ENCODE measurements around the gene MRPL2. TPM values are rescaled to one million over a fixed set of nuclear protein-coding genes. Genes with fewer than 3 reads are reported as not detected.
"Not testable (repeated sequence)": the region's sequence is repeated elsewhere in the genome, so short reads cannot be mapped to it uniquely, and the experiment has no call there.

MRPL2 gene
- total and polyA plus RNA-seq, 2 donors (not counting 1 experiment from before 2014, with no cell fraction given): 45.6 to 52.8 TPM

GRCh38 chr6:43082806-43083655 is 23.8 kb upstream of the MRPL2 start:
- H3K36me3 ChIP-seq (replicated peaks in 1 of 2; ENCODE audit: control extremely low read depth in 1 of 2, control insufficient read depth in 1 of 2, extremely low read depth in 1 of 2, insufficient read depth in 2 of 2, low read length in 1 of 2): no peaks in the 10 kb centered on the region
- 85% methylated on average over 7 of the region's 13 CpGs for WGBS (ENCODE audit: insufficient coverage)
- no peak for ATAC-seq (ENCODE audit: low read depth)
- no peak overlapping the region for H3K27ac Mint-ChIP-seq
- TF ChIP-seq, protein P1, sequence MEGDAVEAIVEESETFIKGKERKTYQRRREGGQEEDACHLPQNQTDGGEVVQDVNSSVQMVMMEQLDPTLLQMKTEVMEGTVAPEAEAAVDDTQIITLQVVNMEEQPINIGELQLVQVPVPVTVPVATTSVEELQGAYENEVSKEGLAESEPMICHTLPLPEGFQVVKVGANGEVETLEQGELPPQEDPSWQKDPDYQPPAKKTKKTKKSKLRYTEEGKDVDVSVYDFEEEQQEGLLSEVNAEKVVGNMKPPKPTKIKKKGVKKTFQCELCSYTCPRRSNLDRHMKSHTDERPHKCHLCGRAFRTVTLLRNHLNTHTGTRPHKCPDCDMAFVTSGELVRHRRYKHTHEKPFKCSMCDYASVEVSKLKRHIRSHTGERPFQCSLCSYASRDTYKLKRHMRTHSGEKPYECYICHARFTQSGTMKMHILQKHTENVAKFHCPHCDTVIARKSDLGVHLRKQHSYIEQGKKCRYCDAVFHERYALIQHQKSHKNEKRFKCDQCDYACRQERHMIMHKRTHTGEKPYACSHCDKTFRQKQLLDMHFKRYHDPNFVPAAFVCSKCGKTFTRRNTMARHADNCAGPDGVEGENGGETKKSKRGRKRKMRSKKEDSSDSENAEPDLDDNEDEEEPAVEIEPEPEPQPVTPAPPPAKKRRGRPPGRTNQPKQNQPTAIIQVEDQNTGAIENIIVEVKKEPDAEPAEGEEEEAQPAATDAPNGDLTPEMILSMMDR (IDR thresholded peaks at IDR 0.05): no peak
- no peak for TF ChIP-seq EZH2 (IDR thresholded peaks at IDR 0.05; ENCODE audit: borderline replicate concordance, insufficient read depth, low read depth, low read length, poor library complexity, severe bottlenecking)
- peaks cover 0 to 3% (median 0%) of the 10 kb centered on the region in 4 experiments for H3K27me3 ChIP-seq (replicated peaks in 1 of 4; ENCODE audit: control extremely low read depth in 1 of 4, control insufficient read depth in 3 of 4, insufficient read depth in 4 of 4, low read length in 3 of 4)
- peaks cover 20% of the 10 kb centered on the region for H3K27me3 Mint-ChIP-seq
- H3K4me1 ChIP-seq (ENCODE audit: control insufficient read depth in 2 of 2, insufficient read depth in 2 of 2, low read length in 2 of 2): no peaks in the 10 kb centered on the region
- intact Hi-C loops (cut with micrococcal nuclease): no loop called here
- no peaks in the 10 kb centered on the region for H4K20me1 ChIP-seq (ENCODE audit: control insufficient read depth, insufficient read depth, low read length, poor library complexity, severe bottlenecking)
- H3K9ac ChIP-seq (ENCODE audit: low read length): no peak overlapping the region
- H2AFZ ChIP-seq (ENCODE audit: insufficient read depth, low read depth, low read length, poor library complexity, severe bottlenecking): no peak overlapping the region
- H3K9me3 ChIP-seq (ENCODE audit: control extremely low read depth in 1 of 3, control insufficient read depth in 2 of 3, insufficient read depth in 1 of 3, low read length in 2 of 3): no peaks in the 10 kb centered on the region
- DNase-seq: no peak
- CTCF ChIA-PET: interaction anchor here (0.6 kb wide), 1 partner anchor 173 kb away, joined by 3 read pairs; no protein-coding TSS in a partner anchor
- H3K4me1 Mint-ChIP-seq: no peaks in the 10 kb centered on the region
- POLR2A ChIA-PET: no interaction called here
- H3K4me3 Mint-ChIP-seq: no peak overlapping the region
- no peaks in the 10 kb centered on the region for H3K79me2 ChIP-seq (ENCODE audit: control insufficient read depth, insufficient read depth, low read length)
- H3K9me3 Mint-ChIP-seq (ENCODE audit: insufficient read depth): no peaks in the 10 kb centered on the region
- no peak overlapping the region for H3K27ac ChIP-seq (ENCODE audit: low read length in 2 of 2)
- H3K4me2 ChIP-seq (replicated peaks; ENCODE audit: low read depth, low read length, poor library complexity, severe bottlenecking): no peak overlapping the region
- no peak overlapping the region for H3K4me3 ChIP-seq (ENCODE audit: control extremely low read depth in 1 of 5, extremely low read depth in 1 of 5, insufficient read depth in 1 of 5, low read depth in 2 of 5, low read length in 4 of 5)

GRCh38 chr6:43081922-43082321 is 22.7 kb upstream of the MRPL2 start:
- H3K27ac Mint-ChIP-seq; H3K4me3 ChIP-seq (ENCODE audit: control extremely low read depth in 1 of 5, extremely low read depth in 1 of 5, insufficient read depth in 1 of 5, low read depth in 2 of 5, low read length in 4 of 5); H3K9ac ChIP-seq (ENCODE audit: low read length); H3K4me3 Mint-ChIP-seq; H4K20me1 ChIP-seq (ENCODE audit: control insufficient read depth, insufficient read depth, low read length, poor library complexity, severe bottlenecking); H3K4me2 ChIP-seq (replicated peaks; ENCODE audit: low read depth, low read length, poor library complexity, severe bottlenecking); H3K36me3 ChIP-seq (replicated peaks in 1 of 2; ENCODE audit: control extremely low read depth in 1 of 2, control insufficient read depth in 1 of 2, extremely low read depth in 1 of 2, insufficient read depth in 2 of 2, low read length in 1 of 2); H3K9me3 ChIP-seq (ENCODE audit: control extremely low read depth in 1 of 3, control insufficient read depth in 2 of 3, insufficient read depth in 1 of 3, low read length in 2 of 3); intact Hi-C loops (cut with micrococcal nuclease); ATAC-seq (ENCODE audit: low read depth); H3K27ac ChIP-seq (ENCODE audit: low read length in 2 of 2); H3K9me3 Mint-ChIP-seq (ENCODE audit: insufficient read depth); H3K4me1 Mint-ChIP-seq; DNase-seq; H2AFZ ChIP-seq (ENCODE audit: insufficient read depth, low read depth, low read length, poor library complexity, severe bottlenecking); CTCF ChIA-PET; H3K4me1 ChIP-seq (ENCODE audit: control insufficient read depth in 2 of 2, insufficient read depth in 2 of 2, low read length in 2 of 2); H3K79me2 ChIP-seq (ENCODE audit: control insufficient read depth, insufficient read depth, low read length); POLR2A ChIA-PET: not testable (repeated sequence)
- H3K27me3 Mint-ChIP-seq: peaks cover 31% of the 10 kb centered on the region
- WGBS (ENCODE audit: insufficient coverage): 80% methylated on average over 1 of the region's 9 CpGs
- peaks cover 0 to 14% (median 5%) of the 10 kb centered on the region in 4 experiments for H3K27me3 ChIP-seq (replicated peaks in 1 of 4; ENCODE audit: control extremely low read depth in 1 of 4, control insufficient read depth in 3 of 4, insufficient read depth in 4 of 4, low read length in 3 of 4)

Data from B cell (primary cell).